Liver (tissue), 9 donors: ENCODE results near the gene ABCD3. TPM values are rescaled to one million over a fixed set of nuclear protein-coding genes. Genes with fewer than 3 reads are reported as not detected.

Source experiments
- DNase-seq: peaks from one replicate; pipeline ENCODE4 v3.0.0-alpha.2; 2017; ENCODE audit warnings: low spot score
- H3K27ac ChIP-seq, 2 donors: one replicate each; pipeline ENCODE4 v1.7.0; 2013; ENCODE audit warnings: inconsistent platforms in 2 of 2, low read length in 2 of 2, control low read depth in 1 of 2, low read depth in 1 of 2, mild to moderate bottlenecking in 1 of 2
- H3K27me3 ChIP-seq, 4 donors: one replicate each; pipeline versions ENCODE4 v1.6.1 to v1.7.0; 2013; ENCODE audit warnings: low read length in 3 of 4, inconsistent platforms in 1 of 4, mild to moderate bottlenecking in 1 of 4, moderate library complexity in 1 of 4; ENCODE audit not compliant: control insufficient read depth in 4 of 4, insufficient read depth in 4 of 4
- H3K36me3 ChIP-seq, 4 donors: one replicate each; pipeline versions ENCODE4 v1.6.1 to v1.7.0; 2013; ENCODE audit warnings: low read length in 3 of 4, mild to moderate bottlenecking in 3 of 4, low read depth in 1 of 4, moderate library complexity in 1 of 4; ENCODE audit not compliant: control insufficient read depth in 4 of 4, insufficient read depth in 3 of 4
- H3K4me1 ChIP-seq, 4 donors: one replicate each; pipeline versions ENCODE4 v1.6.1 to v1.7.0; 2013; ENCODE audit warnings: low read length in 3 of 4, mild to moderate bottlenecking in 3 of 4, moderate library complexity in 1 of 4; ENCODE audit not compliant: control insufficient read depth in 4 of 4, insufficient read depth in 4 of 4
- H3K4me3 ChIP-seq, 3 donors: one replicate each; pipeline versions ENCODE4 v1.6.1 to v1.7.0; 2013; ENCODE audit warnings: low read length in 3 of 3, control low read depth in 1 of 3, low read depth in 1 of 3, mild to moderate bottlenecking in 1 of 3
- H3K9ac ChIP-seq, 2 donors: one replicate each; pipeline ENCODE4 v1.7.0; 2013; ENCODE audit warnings: low read length in 2 of 2, mild to moderate bottlenecking in 2 of 2, moderate library complexity in 2 of 2, control low read depth in 1 of 2, low read depth in 1 of 2
- H3K9me3 ChIP-seq, 4 donors: one replicate each; pipeline versions ENCODE4 v1.6.1 to v1.7.0; 2013; ENCODE audit warnings: low read length in 3 of 4; ENCODE audit not compliant: control insufficient read depth in 4 of 4
- ATF3 ChIP-seq: IDR thresholded peaks from 2 replicates; pipeline ENCODE4 v1.6.1; 2016; ENCODE audit warnings: antibody characterized with exemption
- CTCF ChIP-seq: fragments of 150-350 bp; IDR thresholded peaks from 2 replicates; pipeline ENCODE4 v1.5.1; 2017; ENCODE audit warnings: improper control_type of control experiment, low read depth, low read length; ENCODE audit not compliant: missing input control
- EGR1 ChIP-seq, 2 donors: IDR thresholded peaks; 2 replicates each; pipeline ENCODE4 v1.6.1; 2016 to 2018; ENCODE audit warnings: antibody characterized with exemption in 2 of 2, low read depth in 2 of 2
- FOXA1 ChIP-seq: IDR thresholded peaks from 2 replicates; pipeline ENCODE4 v1.6.1; 2016; ENCODE audit warnings: antibody characterized with exemption
- GABPA ChIP-seq, 2 donors: IDR thresholded peaks in 1 of 2; conservative IDR thresholded peaks in 1 of 2; 2 replicates each; pipeline ENCODE4 v1.6.1; 2016; ENCODE audit warnings: antibody characterized with exemption in 2 of 2, mild to moderate bottlenecking in 1 of 2, moderate library complexity in 1 of 2
- HNF4A ChIP-seq, 2 donors: conservative IDR thresholded peaks; 2 replicates each; pipeline ENCODE4 v1.6.1; 2016; ENCODE audit warnings: antibody characterized with exemption in 2 of 2, mild to moderate bottlenecking in 2 of 2
- HNF4G ChIP-seq: IDR thresholded peaks from 2 replicates; pipeline ENCODE4 v1.6.1; 2016; ENCODE audit warnings: antibody characterized with exemption
- JUND ChIP-seq, 2 donors: IDR thresholded peaks; 2 replicates each; pipeline ENCODE4 v1.6.1; 2016; ENCODE audit warnings: antibody characterized with exemption in 2 of 2
- MAX ChIP-seq: IDR thresholded peaks from 2 replicates; pipeline ENCODE4 v1.6.1; 2016; ENCODE audit warnings: antibody characterized with exemption
- NR2F2 ChIP-seq: IDR thresholded peaks from 2 replicates; pipeline ENCODE4 v1.6.1; 2016; ENCODE audit warnings: antibody characterized with exemption
- RAD21 ChIP-seq, 2 donors: IDR thresholded peaks; 2 replicates each; pipeline ENCODE4 v1.6.1; 2016; ENCODE audit warnings: antibody characterized with exemption in 2 of 2, mild to moderate bottlenecking in 2 of 2
- REST ChIP-seq: IDR thresholded peaks from 2 replicates; pipeline ENCODE4 v1.6.1; 2016; ENCODE audit warnings: antibody characterized with exemption, mild to moderate bottlenecking
- RXRA ChIP-seq, 2 donors: IDR thresholded peaks; 2 replicates each; pipeline ENCODE4 v1.6.1; 2017 to 2018; ENCODE audit warnings: antibody characterized with exemption in 2 of 2, mild to moderate bottlenecking in 1 of 2
- SP1 ChIP-seq: IDR thresholded peaks from 2 replicates; pipeline ENCODE4 v1.6.1; 2018; ENCODE audit warnings: antibody characterized with exemption, mild to moderate bottlenecking
- YY1 ChIP-seq: IDR thresholded peaks from 2 replicates; pipeline ENCODE4 v1.6.1; 2016; ENCODE audit warnings: antibody characterized with exemption, mild to moderate bottlenecking
- ZBTB33 ChIP-seq: IDR thresholded peaks from 2 replicates; pipeline ENCODE4 v1.6.1; 2016; ENCODE audit warnings: antibody characterized with exemption
- WGBS: extraction: QIAGEN DNeasy Blood & Tissue Kit; methylation state at CpG from one replicate; pipeline ENCODE4 v1.1.7; 2013; 5-methylcytosine and 5-hydroxymethylcytosine counted together
- polyA plus RNA-seq, 2 donors: library from polyadenylated mRNA; stranded (reverse) in 1 of 2; unstranded in 1 of 2; fragments of 200-250 nt in 1 of 2; fragments of >200 nt in 1 of 2; fragmentation: Nextera tagmentation in 1 of 2; extraction: Ambion mirVana in 1 of 2; gene quantifications; one replicate each; pipeline versions ENCODE4 v1.2.1 to v1.2.3, GENCODE V29; 2013 to 2015
- total RNA-seq, 2 donors: library from RNA; depleted of rRNA; stranded (reverse); fragments of >200 nt; gene quantifications; one replicate each; pipeline ENCODE4 v1.2.3, GENCODE V29; 2014
- donor health status: healthy.
- donor health status: healthy.
- donor health status: healthy.
- donor health status: healthy.
- donor health status: healthy.

The ABCD3 gene
- total and polyA plus RNA-seq, 4 donors = 49.2 to 133 (median 62.5) TPM

GRCh38 chr1:94551449-94551848 is 133.3 kb downstream of the ABCD3 start:
- TF ChIP-seq EGR1 (IDR thresholded peaks at IDR 0.05; ENCODE audit: low read depth in 2 of 2) (no peak), ATF3 (no peak), HNF4G (no peak), SP1 (no peak), FOXA1 (no peak), YY1 (no peak)
- no peaks in the 10 kb centered on the region for H3K9me3 ChIP-seq
- H3K9ac ChIP-seq = no peak overlapping the region
- no peaks in the 10 kb centered on the region for H3K27me3 ChIP-seq
- no peaks in the 10 kb centered on the region for H3K4me1 ChIP-seq
- DNase-seq = no peak
- H3K4me3 ChIP-seq = no peak overlapping the region
- WGBS = 83% methylated on average over 7 of the region's 7 CpGs
- H3K36me3 ChIP-seq = no peaks in the 10 kb centered on the region
- H3K27ac ChIP-seq = no peak overlapping the region

- H3K4me1 ChIP-seq = no peaks in the 10 kb centered on the region
- H3K9ac ChIP-seq = no peak overlapping the region
These were observed 133.9 kb downstream of the ABCD3 start for GRCh38 chr1:94552071-94552586.

More at GRCh38 chr1:94552071-94552586, 133.9 kb downstream of the ABCD3 start:
- Histone ChIP-seq H3K4me3 (no peak overlapping the region), H3K9me3 (no peaks in the 10 kb centered on the region), H3K27ac (no peak overlapping the region), H3K27me3 (no peaks in the 10 kb centered on the region), H3K36me3 (no peaks in the 10 kb centered on the region)
- 80% methylated on average over 8 of the region's 8 CpGs for WGBS
- TF ChIP-seq RXRA (IDR thresholded peaks at IDR 0.05) = no peak
- no peak for TF ChIP-seq HNF4A (conservative IDR thresholded peaks at IDR 0.05)
- no peak for TF ChIP-seq EGR1 (IDR thresholded peaks at IDR 0.05; ENCODE audit: low read depth in 2 of 2)
- no peak for TF ChIP-seq GABPA (IDR thresholded peaks at IDR 0.05 in 1 of 2, conservative IDR thresholded peaks at IDR 0.05 in 1 of 2)
- TF ChIP-seq RAD21 (IDR thresholded peaks at IDR 0.05) = no peak
- no peak for TF ChIP-seq CTCF
- TF ChIP-seq ZBTB33 = no peak
- TF ChIP-seq REST = no peak
- no peak for TF ChIP-seq SP1
- TF ChIP-seq FOXA1 = no peak
- no peak for TF ChIP-seq JUND (IDR thresholded peaks at IDR 0.05)
- no peak for TF ChIP-seq NR2F2
- TF ChIP-seq MAX = no peak
- no peak for DNase-seq
